H9 (cell line): ENCODE results near the gene JMJD8. TPM values are rescaled to one million over a fixed set of nuclear protein-coding genes. Genes with fewer than 3 reads are reported as not detected.

ENCODE experiments used
- DNase-seq: peaks from one replicate; pipeline ENCODE4 v3.0.0-alpha.2; 2017
- H2AFZ ChIP-seq: one replicate; pipeline ENCODE4 v1.6.1; 2013; ENCODE audit warnings: mild to moderate bottlenecking, low read length, control low read depth, moderate library complexity
- H2AK5ac ChIP-seq: 2 replicates; pipeline ENCODE4 v1.6.1; 2013; ENCODE audit warnings: low read length, control low read depth, mixed read lengths; ENCODE audit not compliant: insufficient read length
- H2BK120ac ChIP-seq: one replicate; pipeline ENCODE4 v1.6.1; 2013; ENCODE audit warnings: low read depth, mild to moderate bottlenecking, low read length, control low read depth, inconsistent platforms; ENCODE audit not compliant: poor library complexity, severe bottlenecking
- H2BK12ac ChIP-seq: 2 replicates; pipeline ENCODE4 v1.6.1; 2013; ENCODE audit warnings: low read length, control low read depth, mixed read lengths, low read depth; ENCODE audit not compliant: insufficient read length
- H2BK15ac ChIP-seq: 2 replicates; pipeline ENCODE4 v1.6.1; 2013; ENCODE audit warnings: low read depth, low read length, control low read depth
- H2BK20ac ChIP-seq: one replicate; pipeline ENCODE4 v1.6.1; 2013; ENCODE audit warnings: low read depth, mild to moderate bottlenecking, low read length, control low read depth, inconsistent platforms; ENCODE audit not compliant: poor library complexity, severe bottlenecking
- H2BK5ac ChIP-seq: 2 replicates; pipeline ENCODE4 v1.6.1; 2013; ENCODE audit warnings: low read length, control low read depth, mixed read lengths; ENCODE audit not compliant: insufficient read length
- H3K14ac ChIP-seq: 2 replicates; pipeline ENCODE4 v1.6.1; 2013; ENCODE audit warnings: low read length, control low read depth; ENCODE audit not compliant: insufficient read depth
- H3K18ac ChIP-seq: 2 replicates; pipeline ENCODE4 v1.6.1; 2013; ENCODE audit warnings: low read depth, mild to moderate bottlenecking, mixed read lengths, low read length, control low read depth; ENCODE audit not compliant: insufficient read length
- H3K23ac ChIP-seq: 2 replicates; pipeline ENCODE4 v1.6.1; 2013; ENCODE audit warnings: low read length, control low read depth, mixed read lengths, low read depth; ENCODE audit not compliant: insufficient read length
- H3K23me2 ChIP-seq: 2 replicates; pipeline ENCODE4 v1.6.1; 2013; ENCODE audit warnings: low read depth, mild to moderate bottlenecking, mixed read lengths, low read length, control low read depth; ENCODE audit not compliant: insufficient read length, poor library complexity, severe bottlenecking
- H3K27ac ChIP-seq: 2 replicates; pipeline ENCODE4 v1.5.1; 2013; ENCODE audit warnings: low read length, control low read depth, mixed read lengths, low read depth; ENCODE audit not compliant: insufficient read length
- H3K27me3 ChIP-seq: 2 replicates; pipeline ENCODE4 v1.6.1; 2013; ENCODE audit warnings: low read length, control low read depth, inconsistent platforms; ENCODE audit not compliant: insufficient read depth
- H3K4ac ChIP-seq: 2 replicates; pipeline ENCODE4 v1.6.1; 2013; ENCODE audit warnings: low read depth, mild to moderate bottlenecking, control low read depth, inconsistent platforms, low read length, moderate library complexity
- H3K4me1 ChIP-seq: 2 replicates; pipeline ENCODE4 v1.6.1; 2013; ENCODE audit warnings: low read length, control low read depth, inconsistent platforms; ENCODE audit not compliant: insufficient read depth
- H3K4me2 ChIP-seq: 2 replicates; pipeline ENCODE4 v1.6.1; 2013; ENCODE audit warnings: low read length, control low read depth, mixed read lengths; ENCODE audit not compliant: insufficient read length, insufficient read depth
- H3K56ac ChIP-seq: 2 replicates; pipeline ENCODE4 v1.6.1; 2013; ENCODE audit warnings: low read depth, mild to moderate bottlenecking, mixed read lengths, low read length, control low read depth; ENCODE audit not compliant: insufficient read length
- H3K79me1 ChIP-seq: 2 replicates; pipeline ENCODE4 v1.6.1; 2013; ENCODE audit warnings: low read depth, mild to moderate bottlenecking, moderate library complexity, low read length, control low read depth, inconsistent platforms; ENCODE audit not compliant: insufficient read depth, poor library complexity, severe bottlenecking
- H3K79me2 ChIP-seq: 2 replicates; pipeline ENCODE4 v1.6.1; 2013; ENCODE audit warnings: low read length, control low read depth, inconsistent platforms; ENCODE audit not compliant: insufficient read depth
- H3K9ac ChIP-seq: 2 replicates; pipeline ENCODE4 v1.6.1; 2013; ENCODE audit warnings: low read length, control low read depth, mixed read lengths; ENCODE audit not compliant: insufficient read length; ENCODE audit errors: extremely low read depth
- H3K9me3 ChIP-seq: one replicate; pipeline ENCODE4 v1.6.1; 2013; ENCODE audit warnings: low read depth, low read length, inconsistent platforms; ENCODE audit not compliant: control insufficient read depth
- H3T11ph ChIP-seq: one replicate; pipeline ENCODE4 v1.6.1; 2013; ENCODE audit warnings: mild to moderate bottlenecking, low read length, control low read depth, inconsistent platforms
- H4K20me1 ChIP-seq: one replicate; pipeline ENCODE4 v1.6.1; 2013; ENCODE audit not compliant: control insufficient read depth, insufficient read length, insufficient read depth
- H4K5ac ChIP-seq: 2 replicates; pipeline ENCODE4 v1.6.1; 2013; ENCODE audit warnings: low read depth, mild to moderate bottlenecking, mixed read lengths, low read length, control low read depth; ENCODE audit not compliant: insufficient read length
- H4K8ac ChIP-seq: replicated peaks from 2 replicates; pipeline ENCODE4 v1.6.1; 2013; ENCODE audit warnings: low read length, control low read depth, mixed read lengths, low read depth; ENCODE audit not compliant: insufficient read length
- H4K91ac ChIP-seq: 2 replicates; pipeline ENCODE4 v1.6.1; 2013; ENCODE audit warnings: low read depth, mild to moderate bottlenecking, moderate library complexity, mixed read lengths, low read length, control low read depth; ENCODE audit not compliant: insufficient read length
- H3K27ac Mint-ChIP-seq, 3 experiments: 2 replicates in 2 of 3; 3 replicates in 1 of 3; pipeline ENCODE4 v1.8.0; 2020 to 2021; ENCODE audit warnings: mixed read lengths in 3 of 3, mild to moderate bottlenecking in 1 of 3, moderate library complexity in 1 of 3
- H3K27me3 Mint-ChIP-seq: 2 replicates; pipeline ENCODE4 v1.8.0; 2021; ENCODE audit warnings: low read depth, mild to moderate bottlenecking, moderate library complexity, mixed read lengths
- H3K36me3 Mint-ChIP-seq, 3 experiments: 2 replicates in 2 of 3; 3 replicates in 1 of 3; pipeline ENCODE4 v1.8.0; 2020 to 2021; ENCODE audit warnings: low read depth in 3 of 3, mixed read lengths in 3 of 3; ENCODE audit not compliant: insufficient read depth in 1 of 3
- H3K4me1 Mint-ChIP-seq, 2 experiments: 2 replicates each; pipeline ENCODE4 v1.8.0; 2020; ENCODE audit warnings: mixed read lengths in 2 of 2
- H3K4me3 Mint-ChIP-seq, 2 experiments: 2 replicates in 1 of 2; 3 replicates in 1 of 2; pipeline ENCODE4 v1.8.0; 2020 to 2021; ENCODE audit warnings: mild to moderate bottlenecking in 2 of 2, mixed read lengths in 2 of 2, moderate library complexity in 1 of 2
- H3K9me3 Mint-ChIP-seq, 2 experiments: 2 replicates in 1 of 2; 3 replicates in 1 of 2; pipeline ENCODE4 v1.8.0; 2020; ENCODE audit warnings: mild to moderate bottlenecking in 2 of 2, mixed read lengths in 2 of 2, moderate library complexity in 1 of 2
- CTCF ChIP-seq: fragments of 200-600 bp; sonication (generic); conservative IDR thresholded peaks from 3 replicates; pipeline ENCODE4 v1.8.0; 2021; ENCODE audit warnings: antibody characterized with exemption, mild to moderate bottlenecking
- WGBS: extraction: QIAGEN DNeasy Blood & Tissue Kit; methylation state at CpG from one replicate; pipeline ENCODE4 v1.1.7; 2013; ENCODE audit warnings: missing lambda C conversion rate, low lambda C conversion rate, mixed read lengths; ENCODE audit not compliant: insufficient read length; ENCODE audit errors: extremely low coverage; 5-methylcytosine and 5-hydroxymethylcytosine counted together
- total RNA-seq: library from RNA; stranded (reverse); gene quantifications from 2 replicates; pipeline ENCODE4 v1.2.1, GENCODE V29; 2021

The JMJD8 gene
- total RNA-seq, 1 experiment from 2014 or later = 52.7 TPM

- no peak overlapping the region for H3K14ac ChIP-seq
- no peaks in the 10 kb centered on the region for H3K79me2 ChIP-seq
- no peaks in the 10 kb centered on the region for H3K79me1 ChIP-seq
- H3K18ac ChIP-seq = no peak overlapping the region
- Mint-ChIP-seq H3K4me1 (peaks cover 14 to 28% of the 10 kb centered on the region in 2 experiments), H3K4me3 (no peak overlapping the region; a peak in 1 of 5 replicates), H3K9me3 (no peaks in the 10 kb centered on the region), H3K27me3 (peaks cover 37% of the 10 kb centered on the region), H3K36me3 (peaks cover 0 to 5% (median 3%) of the 10 kb centered on the region in 3 experiments; a peak in 1 of 7 replicates), H3K27ac (no peak overlapping the region)
- H3K56ac ChIP-seq = no peak overlapping the region
- no peak for DNase-seq
- H4K5ac ChIP-seq = no peak overlapping the region
- H4K8ac ChIP-seq = no peak overlapping the region
- H2BK15ac ChIP-seq = no peak overlapping the region
- H3K9ac ChIP-seq = no peak overlapping the region
- H3K4me1 ChIP-seq = no peaks in the 10 kb centered on the region
- no peak overlapping the region for H3K4me2 ChIP-seq
- H3K23ac ChIP-seq = no peak overlapping the region
- no peaks in the 10 kb centered on the region; the same call in 1 of the 2 replicates for H3K27me3 ChIP-seq
- H2BK5ac ChIP-seq = no peak overlapping the region
- no peak overlapping the region for H3T11ph ChIP-seq
- H2BK12ac ChIP-seq = no peak overlapping the region
- H4K91ac ChIP-seq = no peak overlapping the region
- H2BK120ac ChIP-seq = no peak overlapping the region
- H3K23me2 ChIP-seq = peaks cover 10% of the 10 kb centered on the region
- WGBS = no CpG with 5 or more reads among the region's 9 CpGs
- H2AFZ ChIP-seq = no peak overlapping the region
- H2AK5ac ChIP-seq = no peak overlapping the region
- H3K27ac ChIP-seq = no peak overlapping the region
- H3K4ac ChIP-seq = no peak overlapping the region
- TF ChIP-seq CTCF = no peak
- H3K9me3 ChIP-seq = no peaks in the 10 kb centered on the region
- no peaks in the 10 kb centered on the region for H4K20me1 ChIP-seq
- H2BK20ac ChIP-seq = no peak overlapping the region
Observed at GRCh38 chr16:718389-718788, 34.3 kb upstream of the JMJD8 start.
